CD4-positive, alpha-beta memory T cell (primary cell): ENCODE measurements around the gene SPDEF. TPM values are rescaled to one million over a fixed set of nuclear protein-coding genes. Genes with fewer than 3 reads are reported as not detected.

ENCODE experiments used
- CTCF ChIA-PET: fragments of 350-600 bp; sonication (Branson Sonifier 250); formaldehyde crosslinking; loops from one replicate; lab custom pipeline; 2021; ENCODE audit warnings: inconsistent platforms; ENCODE audit not compliant: partially characterized antibody; lab: Charles Lee
- POLR2A ChIA-PET: fragments of 350-600 bp; sonication (Branson Sonifier 250); formaldehyde crosslinking; loops from one replicate; lab custom pipeline; 2021; ENCODE audit not compliant: partially characterized antibody; lab: Charles Lee
- DNase-seq, 5 donors: peaks; one replicate each; pipeline versions ENCODE4 v3.0.0 to v3.0.0-alpha.2; 2020 to 2022; ENCODE audit warnings: mixed read lengths in 1 of 5
- H3K27ac ChIP-seq: one replicate; pipeline ENCODE4 v1.7.0; 2013; ENCODE audit warnings: low read depth, low read length
- H3K27me3 ChIP-seq: 2 replicates; pipeline ENCODE4 v1.7.0; 2013; ENCODE audit warnings: mild to moderate bottlenecking, low read length, moderate library complexity; ENCODE audit not compliant: insufficient read depth
- H3K36me3 ChIP-seq: 2 replicates; pipeline ENCODE4 v1.7.0; 2013; ENCODE audit warnings: mild to moderate bottlenecking, low read length, moderate library complexity; ENCODE audit not compliant: insufficient read depth
- H3K4me1 ChIP-seq: 2 replicates; pipeline ENCODE4 v1.7.0; 2013; ENCODE audit warnings: mild to moderate bottlenecking, low read length, moderate library complexity; ENCODE audit not compliant: insufficient read depth
- H3K4me3 ChIP-seq, 2 donors: one replicate each; pipeline ENCODE4 v1.7.0; 2013; ENCODE audit warnings: low read length in 2 of 2, mild to moderate bottlenecking in 1 of 2
- H3K9me3 ChIP-seq, 2 donors: one replicate each; pipeline ENCODE4 v1.7.0; 2013; ENCODE audit warnings: low read length in 2 of 2, control low read depth in 1 of 2; ENCODE audit not compliant: control insufficient read depth in 1 of 2
- H3K27ac Mint-ChIP-seq, 7 donors: one replicate each; pipeline ENCODE4 v1.8.0; 2020 to 2021; ENCODE audit warnings: mixed read lengths in 7 of 7, mild to moderate bottlenecking in 6 of 7, inconsistent platforms in 3 of 7, moderate library complexity in 3 of 7
- H3K27me3 Mint-ChIP-seq, 2 donors: one replicate each; pipeline ENCODE4 v1.8.0; 2020 to 2021; ENCODE audit warnings: mixed read lengths in 2 of 2
- H3K36me3 Mint-ChIP-seq, 2 donors: one replicate each; pipeline ENCODE4 v1.8.0; 2020 to 2021; ENCODE audit warnings: mixed read lengths in 2 of 2, inconsistent platforms in 1 of 2, mild to moderate bottlenecking in 1 of 2
- H3K4me1 Mint-ChIP-seq, 4 donors: one replicate each; pipeline ENCODE4 v1.8.0; 2020 to 2021; ENCODE audit warnings: mixed read lengths in 4 of 4, mild to moderate bottlenecking in 1 of 4
- H3K4me3 Mint-ChIP-seq, 8 donors: one replicate each; pipeline ENCODE4 v1.8.0; 2020 to 2021; ENCODE audit warnings: mixed read lengths in 8 of 8, mild to moderate bottlenecking in 7 of 8, moderate library complexity in 6 of 8, inconsistent platforms in 3 of 8
- H3K9me3 Mint-ChIP-seq, 8 donors: one replicate each; pipeline ENCODE4 v1.8.0; 2020 to 2021; ENCODE audit warnings: mixed read lengths in 8 of 8, mild to moderate bottlenecking in 5 of 8, inconsistent platforms in 3 of 8, moderate library complexity in 1 of 8
- intact Hi-C: fragments of 100-400 bp; cut with micrococcal nuclease; formaldehyde crosslinking; loops from one replicate; pipeline ENCODE4 v1.15.1; 2023
- polyA plus RNA-seq, 2 donors: library from polyadenylated mRNA; unstranded; fragments of 300-500 nt; fragmentation: Illumina TruSeq; gene quantifications; one replicate each; pipeline ENCODE4 v1.2.3, GENCODE V29; 2021
- total RNA-seq, 2 experiments: library from RNA; stranded (reverse); gene quantifications; one replicate each; pipeline ENCODE4 v1.2.3, GENCODE V29; 2021

Gene SPDEF
- total and polyA plus RNA-seq, 4 experiments from 2014 or later: not detected

DNA sequence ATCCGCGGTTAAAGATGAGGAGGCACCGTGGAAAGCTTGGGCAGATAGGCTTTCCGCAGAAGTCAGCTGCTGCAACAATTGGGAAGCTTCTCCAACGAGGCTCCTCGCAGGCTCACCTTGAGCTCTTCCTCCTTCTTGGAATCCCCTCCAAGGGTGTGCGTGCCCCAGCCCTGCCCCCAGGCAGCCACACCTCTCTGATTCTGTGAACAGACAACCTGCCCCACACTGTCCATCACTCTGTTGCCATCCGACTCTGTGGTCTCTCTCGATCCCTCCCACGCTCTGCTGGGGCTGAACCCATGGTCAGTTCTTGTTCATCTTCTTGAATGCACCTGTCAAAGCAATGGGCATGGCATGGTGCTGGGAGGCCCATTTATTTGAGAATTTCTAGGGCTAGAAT, 58.7 kb downstream of the SPDEF start:
- H3K36me3 Mint-ChIP-seq: no peaks in the 10 kb centered on the region
- H3K27ac Mint-ChIP-seq: no peak overlapping the region
- Histone ChIP-seq H3K4me1 (no peaks in the 10 kb centered on the region), H3K27ac (no peak overlapping the region), H3K4me3 (no peak overlapping the region), H3K36me3 (no peaks in the 10 kb centered on the region), H3K9me3 (no peaks in the 10 kb centered on the region), H3K27me3 (no peaks in the 10 kb centered on the region)
- no peak for DNase-seq
- H3K27me3 Mint-ChIP-seq: peaks cover 2 to 6% of the 10 kb centered on the region in 2 donors
- no peaks in the 10 kb centered on the region for H3K4me1 Mint-ChIP-seq
- no peak overlapping the region for H3K4me3 Mint-ChIP-seq
- CTCF ChIA-PET: interaction anchor here (0.8 kb wide), 1 partner anchor 41 kb away, joined by 3 read pairs; no protein-coding TSS in a partner anchor
- peaks cover 0 to 10% (median 4%) of the 10 kb centered on the region in 8 donors for H3K9me3 Mint-ChIP-seq
- intact Hi-C loops: no loop called here
- POLR2A ChIA-PET: no interaction called here

DNA sequence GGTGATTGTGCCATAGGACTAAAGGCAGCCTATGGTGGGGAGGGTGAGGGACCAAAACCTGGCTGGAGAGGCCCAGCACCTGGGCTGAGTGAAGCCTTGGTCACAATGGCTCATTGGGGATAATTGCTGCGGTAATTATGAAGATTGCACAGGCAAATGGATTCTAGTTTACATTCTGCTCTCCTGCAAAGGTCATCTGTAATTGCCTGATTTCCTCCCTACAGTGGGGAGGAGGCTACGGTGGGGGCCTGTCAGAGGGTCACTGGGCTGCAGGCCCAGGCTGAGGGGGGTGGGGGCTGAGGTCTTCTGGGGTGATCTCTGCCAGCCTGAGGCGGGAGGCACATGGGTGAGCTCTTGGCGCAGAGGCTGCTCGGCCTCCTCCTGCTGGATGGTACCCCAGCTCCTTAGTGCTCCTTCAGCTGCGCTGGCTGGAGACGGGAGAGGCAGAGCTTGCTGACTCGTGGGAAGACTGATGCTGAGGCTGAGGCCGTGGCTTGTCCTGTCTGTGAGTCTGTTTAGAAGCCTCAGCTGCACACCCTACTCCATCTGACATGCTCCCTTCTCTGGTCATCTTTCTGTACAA, 59.9 kb downstream of the SPDEF start:
- H3K27ac ChIP-seq: no peak overlapping the region
- Mint-ChIP-seq H3K27ac (no peak overlapping the region), H3K27me3 (peaks cover 2 to 6% of the 10 kb centered on the region in 2 donors), H3K4me1 (no peaks in the 10 kb centered on the region), H3K9me3 (peaks cover 0 to 10% (median 3%) of the 10 kb centered on the region in 8 donors), H3K36me3 (no peaks in the 10 kb centered on the region), H3K4me3 (no peak overlapping the region)
- ChIA-PET CTCF (no interaction called here), POLR2A (no interaction called here)
- H3K36me3 ChIP-seq: no peaks in the 10 kb centered on the region
- intact Hi-C loops: no loop called here
- no peaks in the 10 kb centered on the region for H3K27me3 ChIP-seq
- no peak for DNase-seq
- no peak overlapping the region for H3K4me3 ChIP-seq
- no peaks in the 10 kb centered on the region for H3K9me3 ChIP-seq
- H3K4me1 ChIP-seq: no peaks in the 10 kb centered on the region

DNA sequence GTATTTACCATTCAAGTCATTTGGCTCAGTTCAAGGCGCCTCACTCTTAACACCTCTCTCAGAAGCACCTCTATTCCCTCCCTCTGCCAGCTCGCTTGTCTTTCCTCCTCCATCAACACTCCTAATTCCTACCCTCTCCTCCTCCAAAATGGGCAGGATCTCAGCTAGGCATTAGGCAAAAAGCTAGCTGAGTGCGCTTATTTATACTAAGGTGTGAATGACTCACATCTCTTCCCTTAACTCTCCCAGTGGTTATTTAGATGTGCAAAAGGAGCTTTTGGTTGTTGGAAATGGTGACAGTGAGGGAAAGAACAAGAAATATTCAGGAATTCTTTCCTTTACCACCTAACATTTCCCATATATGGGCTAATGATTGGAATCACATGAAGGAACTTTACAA, 61.2 kb downstream of the SPDEF start:
- Histone ChIP-seq H3K36me3 (no peaks in the 10 kb centered on the region), H3K9me3 (no peaks in the 10 kb centered on the region), H3K4me1 (no peaks in the 10 kb centered on the region), H3K27me3 (no peaks in the 10 kb centered on the region), H3K27ac (no peak overlapping the region), H3K4me3 (no peak overlapping the region)
- Mint-ChIP-seq H3K27me3 (peaks cover 2 to 6% of the 10 kb centered on the region in 2 donors), H3K4me1 (no peaks in the 10 kb centered on the region), H3K27ac (no peak overlapping the region), H3K4me3 (no peak overlapping the region), H3K36me3 (no peaks in the 10 kb centered on the region), H3K9me3 (peaks cover 0 to 6% (median 0%) of the 10 kb centered on the region in 8 donors)
- intact Hi-C loops: no loop called here
- ChIA-PET CTCF (interaction anchor here (1.5 kb wide), 1 partner anchor 13 kb away, joined by 5 read pairs; no protein-coding TSS in a partner anchor), POLR2A (no interaction called here)
- DNase-seq: no peak

DNA sequence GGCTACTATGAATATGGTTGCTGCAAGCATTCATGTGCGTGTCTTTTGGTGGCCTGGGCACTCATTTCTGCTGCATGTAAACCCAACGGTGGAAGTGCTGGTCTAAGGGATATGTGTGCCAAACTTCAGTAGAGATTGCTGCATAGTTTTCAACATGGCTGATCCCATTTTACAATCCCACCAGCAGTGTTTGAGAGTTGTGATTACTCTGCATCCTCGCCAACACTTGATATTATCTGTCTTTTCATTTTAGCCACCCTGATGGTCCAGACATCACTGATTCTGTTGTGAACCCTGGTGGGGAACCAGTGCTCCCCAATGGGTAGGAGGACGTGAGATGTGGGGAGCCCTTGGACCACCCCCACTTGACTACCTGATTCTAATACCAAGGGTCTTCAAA, 62.8 kb downstream of the SPDEF start:
- no peak for DNase-seq
- Histone ChIP-seq H3K4me3 (no peak overlapping the region), H3K4me1 (no peaks in the 10 kb centered on the region), H3K27ac (no peak overlapping the region), H3K9me3 (no peaks in the 10 kb centered on the region), H3K36me3 (no peaks in the 10 kb centered on the region), H3K27me3 (no peaks in the 10 kb centered on the region)
- Mint-ChIP-seq H3K4me3 (no peak overlapping the region), H3K9me3 (peaks cover 0 to 1% (median 0%) of the 10 kb centered on the region in 8 donors), H3K4me1 (peaks cover 0 to under 1% (median 0%) of the 10 kb centered on the region in 4 donors), H3K27me3 (peaks cover 2 to 5% of the 10 kb centered on the region in 2 donors), H3K27ac (no peak overlapping the region), H3K36me3 (no peaks in the 10 kb centered on the region)
- CTCF ChIA-PET: interaction anchor here (1.3 kb wide), 1 partner anchor 34 kb away, joined by 3 read pairs; no protein-coding TSS in a partner anchor
- POLR2A ChIA-PET: no interaction called here
- intact Hi-C loops: no loop called here

DNA sequence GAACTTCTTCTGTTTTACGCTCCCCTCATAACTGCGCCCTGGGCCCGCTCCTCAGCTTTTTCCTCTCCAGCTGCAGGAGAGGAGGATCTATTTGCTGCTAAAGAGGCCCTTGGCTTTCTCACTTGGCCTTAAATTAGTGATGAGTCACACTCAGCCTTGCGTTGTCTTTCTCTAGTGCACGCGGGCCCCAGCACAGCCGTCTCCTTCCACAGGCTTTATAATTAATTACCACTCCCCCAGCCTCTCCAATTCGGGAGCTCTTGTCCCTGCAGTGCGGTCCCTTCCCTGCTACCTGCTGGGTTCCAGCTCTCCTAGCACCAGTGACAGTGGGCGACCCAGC, 65.1 kb downstream of the SPDEF start:
- intact Hi-C loops: no loop called here
- no peak overlapping the region for H3K4me3 ChIP-seq
- H3K4me1 ChIP-seq: peaks cover 14% of the 10 kb centered on the region
- Mint-ChIP-seq H3K27me3 (peaks cover 0 to 2% of the 10 kb centered on the region in 2 donors), H3K4me1 (peaks cover 3 to 20% (median 8%) of the 10 kb centered on the region in 4 donors), H3K4me3 (no peak overlapping the region), H3K9me3 (peaks cover 0 to 1% (median 0%) of the 10 kb centered on the region in 8 donors), H3K27ac (no peak overlapping the region), H3K36me3 (no peaks in the 10 kb centered on the region)
- no peak for DNase-seq
- H3K9me3 ChIP-seq: no peaks in the 10 kb centered on the region
- ChIA-PET POLR2A (no interaction called here), CTCF (no interaction called here)
- no peak overlapping the region for H3K27ac ChIP-seq
- H3K36me3 ChIP-seq: no peaks in the 10 kb centered on the region
- no peaks in the 10 kb centered on the region for H3K27me3 ChIP-seq

DNA sequence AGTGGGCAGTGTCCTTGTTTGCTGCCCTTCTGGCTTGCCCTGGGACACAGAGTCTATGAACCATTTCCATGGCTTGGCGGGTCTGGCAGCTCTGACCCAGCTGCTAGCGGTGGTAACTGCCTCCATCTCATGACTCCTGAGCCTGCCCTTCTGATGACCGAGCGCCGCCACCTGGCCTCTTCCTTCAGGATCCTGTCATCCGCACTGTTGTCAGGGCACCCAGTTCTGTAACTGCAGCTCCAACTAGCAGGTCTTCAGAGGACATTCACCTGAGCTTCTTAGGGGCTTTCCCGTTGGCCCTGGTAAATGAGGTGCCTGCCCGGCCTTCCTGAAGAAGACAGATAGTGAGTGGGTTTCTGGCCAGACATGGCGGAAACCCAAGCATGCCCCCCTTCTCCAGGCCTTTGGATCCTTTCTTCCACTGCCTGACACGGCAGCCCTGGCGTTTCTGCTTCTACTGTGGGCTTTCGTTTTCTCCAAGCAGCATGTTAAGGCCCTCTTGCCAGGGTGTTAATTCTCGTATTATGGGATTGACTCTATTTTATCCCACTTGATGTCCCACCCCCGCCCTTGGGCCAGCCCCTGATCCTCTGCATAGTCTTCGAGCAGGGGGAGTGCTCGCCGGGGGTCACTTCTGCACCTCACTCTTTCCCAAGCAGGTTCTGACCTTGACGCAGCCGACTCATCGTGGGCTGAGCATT, 65.6 kb downstream of the SPDEF start:
- peaks cover 7 to 25% (median 13%) of the 10 kb centered on the region in 4 donors for H3K4me1 Mint-ChIP-seq
- Histone ChIP-seq H3K4me1 (peaks cover 19% of the 10 kb centered on the region), H3K9me3 (no peaks in the 10 kb centered on the region), H3K27me3 (no peaks in the 10 kb centered on the region), H3K36me3 (no peaks in the 10 kb centered on the region), H3K27ac (no peak overlapping the region), H3K4me3 (no peak overlapping the region)
- H3K36me3 Mint-ChIP-seq: no peaks in the 10 kb centered on the region
- POLR2A ChIA-PET: interaction anchor here (0.8 kb wide), 1 partner anchor 166 kb away, joined by 3 read pairs; no protein-coding TSS in a partner anchor
- peaks cover 0 to 2% of the 10 kb centered on the region in 2 donors for H3K27me3 Mint-ChIP-seq
- intact Hi-C loops: no loop called here
- peaks cover 0 to 1% (median 0%) of the 10 kb centered on the region in 8 donors for H3K9me3 Mint-ChIP-seq
- H3K4me3 Mint-ChIP-seq: no peak overlapping the region
- H3K27ac Mint-ChIP-seq: no peak overlapping the region
- CTCF ChIA-PET: no interaction called here
- DNase-seq: no peak

DNA sequence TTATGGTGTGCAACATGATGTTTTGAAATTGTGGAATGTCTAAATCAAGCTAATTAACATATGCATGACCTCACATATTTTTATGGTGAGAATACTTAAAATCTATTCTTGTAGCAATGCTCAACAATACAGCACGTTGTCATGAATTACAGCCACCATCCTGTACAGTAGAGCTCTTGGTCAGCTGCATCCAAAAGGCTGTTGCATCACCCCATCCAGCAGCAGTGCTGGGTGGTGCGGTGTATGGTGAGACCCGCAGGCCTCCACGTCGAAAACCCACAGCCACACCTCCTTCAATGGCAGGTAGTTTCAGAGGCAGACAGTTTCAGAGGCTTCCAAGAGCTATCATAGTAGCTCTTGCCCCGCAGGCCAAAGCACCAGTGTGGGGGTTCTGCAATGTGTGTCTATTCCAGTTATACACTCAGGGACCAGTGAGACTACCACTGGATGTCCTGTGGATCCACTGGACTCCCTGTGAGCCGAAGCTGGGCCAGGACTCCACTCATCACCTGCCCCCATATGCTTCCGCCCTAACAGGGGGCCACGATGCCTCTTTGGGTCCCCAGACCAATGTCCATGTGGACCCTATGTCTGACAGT, 66.8 kb downstream of the SPDEF start:
- intact Hi-C loops: no loop called here
- Mint-ChIP-seq H3K9me3 (no peaks in the 10 kb centered on the region), H3K27ac (peak overlapping the region in 1 of 7 donors; percentile 21), H3K27me3 (no peaks in the 10 kb centered on the region), H3K4me3 (no peak overlapping the region), H3K4me1 (peaks cover 18 to 37% (median 24%) of the 10 kb centered on the region in 4 donors), H3K36me3 (no peaks in the 10 kb centered on the region)
- ChIA-PET CTCF (interaction anchor here (0.7 kb wide), 1 partner anchor 37 kb away, joined by 3 read pairs; no protein-coding TSS in a partner anchor), POLR2A (no interaction called here)
- no peak for DNase-seq
- Histone ChIP-seq H3K36me3 (no peaks in the 10 kb centered on the region), H3K4me1 (peaks cover 31% of the 10 kb centered on the region), H3K27ac (no peak overlapping the region), H3K4me3 (no peak overlapping the region), H3K27me3 (no peaks in the 10 kb centered on the region), H3K9me3 (no peaks in the 10 kb centered on the region)
